ENCODE results near the gene HEG1.

GRCh38 chr3:124992041-124992440, 63.8 kb downstream of the HEG1 start:
- TF ChIP-seq CTCF (conservative IDR thresholded peaks at IDR 0.05; ENCODE audit: low read depth, low read length), result no peak
- no peak for TF ChIP-seq EZH2 (IDR thresholded peaks at IDR 0.05; ENCODE audit: low read length, unreplicated experiment)
- no peak for TF ChIP-seq EZH2phosphoT487 (IDR thresholded peaks at IDR 0.05; ENCODE audit: borderline replicate concordance, low read length)
